ENCODE measurements around the gene SMG9.

DNA sequence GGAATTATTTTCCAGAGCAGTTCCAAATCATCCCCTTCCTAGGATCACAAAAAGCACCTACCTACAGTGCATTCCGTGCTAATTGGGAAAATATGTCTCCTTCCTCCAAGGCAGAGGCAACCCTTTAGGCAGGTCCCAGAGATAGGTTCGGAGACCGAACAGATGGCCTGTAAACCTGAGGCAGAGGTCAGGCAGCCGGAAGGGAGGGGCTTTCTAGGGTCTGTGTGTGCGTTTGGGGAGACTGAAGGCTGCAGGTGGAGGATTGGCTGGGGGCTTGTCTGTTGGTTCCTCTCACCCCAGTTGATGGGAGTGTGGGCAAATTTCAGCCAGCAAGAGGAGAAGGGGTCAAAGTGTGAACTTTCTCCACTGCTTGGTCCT is 19.0 kb upstream of the SMG9 start:
- TF ChIP-seq, protein P1, sequence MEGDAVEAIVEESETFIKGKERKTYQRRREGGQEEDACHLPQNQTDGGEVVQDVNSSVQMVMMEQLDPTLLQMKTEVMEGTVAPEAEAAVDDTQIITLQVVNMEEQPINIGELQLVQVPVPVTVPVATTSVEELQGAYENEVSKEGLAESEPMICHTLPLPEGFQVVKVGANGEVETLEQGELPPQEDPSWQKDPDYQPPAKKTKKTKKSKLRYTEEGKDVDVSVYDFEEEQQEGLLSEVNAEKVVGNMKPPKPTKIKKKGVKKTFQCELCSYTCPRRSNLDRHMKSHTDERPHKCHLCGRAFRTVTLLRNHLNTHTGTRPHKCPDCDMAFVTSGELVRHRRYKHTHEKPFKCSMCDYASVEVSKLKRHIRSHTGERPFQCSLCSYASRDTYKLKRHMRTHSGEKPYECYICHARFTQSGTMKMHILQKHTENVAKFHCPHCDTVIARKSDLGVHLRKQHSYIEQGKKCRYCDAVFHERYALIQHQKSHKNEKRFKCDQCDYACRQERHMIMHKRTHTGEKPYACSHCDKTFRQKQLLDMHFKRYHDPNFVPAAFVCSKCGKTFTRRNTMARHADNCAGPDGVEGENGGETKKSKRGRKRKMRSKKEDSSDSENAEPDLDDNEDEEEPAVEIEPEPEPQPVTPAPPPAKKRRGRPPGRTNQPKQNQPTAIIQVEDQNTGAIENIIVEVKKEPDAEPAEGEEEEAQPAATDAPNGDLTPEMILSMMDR (IDR thresholded peaks at IDR 0.05) = no peak
- TF ChIP-seq SIN3A (IDR thresholded peaks at IDR 0.05; ENCODE audit: borderline replicate concordance, insufficient read depth, low read depth, low read length) = no peak
- TF ChIP-seq POLR2AphosphoS5 (IDR thresholded peaks at IDR 0.05; ENCODE audit: low read depth, low read length) = no peak
- TF ChIP-seq TCF7L2 (IDR thresholded peaks at IDR 0.05; ENCODE audit: low read depth, low read length) = no peak
- TF ChIP-seq, protein P2, sequence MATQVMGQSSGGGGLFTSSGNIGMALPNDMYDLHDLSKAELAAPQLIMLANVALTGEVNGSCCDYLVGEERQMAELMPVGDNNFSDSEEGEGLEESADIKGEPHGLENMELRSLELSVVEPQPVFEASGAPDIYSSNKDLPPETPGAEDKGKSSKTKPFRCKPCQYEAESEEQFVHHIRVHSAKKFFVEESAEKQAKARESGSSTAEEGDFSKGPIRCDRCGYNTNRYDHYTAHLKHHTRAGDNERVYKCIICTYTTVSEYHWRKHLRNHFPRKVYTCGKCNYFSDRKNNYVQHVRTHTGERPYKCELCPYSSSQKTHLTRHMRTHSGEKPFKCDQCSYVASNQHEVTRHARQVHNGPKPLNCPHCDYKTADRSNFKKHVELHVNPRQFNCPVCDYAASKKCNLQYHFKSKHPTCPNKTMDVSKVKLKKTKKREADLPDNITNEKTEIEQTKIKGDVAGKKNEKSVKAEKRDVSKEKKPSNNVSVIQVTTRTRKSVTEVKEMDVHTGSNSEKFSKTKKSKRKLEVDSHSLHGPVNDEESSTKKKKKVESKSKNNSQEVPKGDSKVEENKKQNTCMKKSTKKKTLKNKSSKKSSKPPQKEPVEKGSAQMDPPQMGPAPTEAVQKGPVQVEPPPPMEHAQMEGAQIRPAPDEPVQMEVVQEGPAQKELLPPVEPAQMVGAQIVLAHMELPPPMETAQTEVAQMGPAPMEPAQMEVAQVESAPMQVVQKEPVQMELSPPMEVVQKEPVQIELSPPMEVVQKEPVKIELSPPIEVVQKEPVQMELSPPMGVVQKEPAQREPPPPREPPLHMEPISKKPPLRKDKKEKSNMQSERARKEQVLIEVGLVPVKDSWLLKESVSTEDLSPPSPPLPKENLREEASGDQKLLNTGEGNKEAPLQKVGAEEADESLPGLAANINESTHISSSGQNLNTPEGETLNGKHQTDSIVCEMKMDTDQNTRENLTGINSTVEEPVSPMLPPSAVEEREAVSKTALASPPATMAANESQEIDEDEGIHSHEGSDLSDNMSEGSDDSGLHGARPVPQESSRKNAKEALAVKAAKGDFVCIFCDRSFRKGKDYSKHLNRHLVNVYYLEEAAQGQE (IDR thresholded peaks at IDR 0.05; ENCODE audit: insufficient read depth in 1 of 2, low read depth in 2 of 2, low read length in 1 of 2) = no peak
